HG03095 (cell line): Measurements from ENCODE around the gene WDR91.

ENCODE experiments used
- ATAC-seq: cut with Tn5 transposase; IDR thresholded peaks from one replicate; pipeline ENCODE4 v1.9.1; 2021; ENCODE audit warnings: moderate library complexity; ENCODE audit not compliant: unreplicated experiment

Gene WDR91

DNA sequence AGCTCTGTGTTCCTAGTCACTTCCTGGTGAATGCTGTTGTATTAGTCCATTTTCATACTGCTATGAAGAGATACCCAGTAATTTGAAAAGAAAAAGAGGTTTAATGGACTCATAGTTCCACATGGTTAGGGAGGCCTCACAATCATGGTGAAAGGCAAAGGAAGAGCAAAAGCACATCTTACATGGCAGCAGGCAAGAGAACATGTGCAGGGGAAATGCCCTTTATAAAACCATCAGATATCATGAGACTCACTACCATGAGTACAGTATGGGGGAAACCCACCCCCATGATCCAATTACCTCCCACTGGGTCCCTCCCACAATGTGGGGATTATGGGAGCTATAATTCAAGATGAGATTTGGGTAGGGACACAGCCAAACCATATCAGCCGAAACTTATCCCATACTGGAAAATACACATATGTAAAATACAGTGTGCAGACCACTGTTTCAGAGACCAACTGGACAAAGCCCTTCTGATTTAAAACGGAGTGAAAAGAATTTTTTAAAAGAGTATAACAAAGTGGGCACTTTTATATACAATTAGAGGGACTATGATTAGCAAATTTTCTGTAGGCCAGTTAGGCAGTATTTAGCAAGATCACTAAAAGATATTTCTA, 48.8 kb downstream of the WDR91 start:
- no peak for ATAC-seq

DNA sequence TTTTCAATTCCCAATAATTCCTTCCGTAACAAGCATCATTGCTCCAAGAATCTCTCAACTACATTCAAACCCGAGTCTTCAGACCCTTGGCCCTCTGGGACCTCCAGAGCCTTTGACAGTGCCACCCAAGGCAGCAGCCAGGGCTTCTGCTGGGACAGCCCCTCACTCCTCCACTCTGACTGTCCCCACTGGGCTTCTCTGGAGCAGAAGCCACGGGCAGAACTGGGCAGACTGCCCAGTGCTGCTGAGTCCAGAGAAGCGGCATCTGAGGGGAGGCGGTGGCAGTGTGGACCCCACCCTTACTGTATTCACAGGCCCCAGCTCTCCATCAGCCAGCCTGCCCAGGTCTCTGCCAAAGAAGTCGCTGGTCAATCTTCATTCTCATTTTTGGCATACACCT, 49.7 kb downstream of the WDR91 start:
- ATAC-seq: no peak

DNA sequence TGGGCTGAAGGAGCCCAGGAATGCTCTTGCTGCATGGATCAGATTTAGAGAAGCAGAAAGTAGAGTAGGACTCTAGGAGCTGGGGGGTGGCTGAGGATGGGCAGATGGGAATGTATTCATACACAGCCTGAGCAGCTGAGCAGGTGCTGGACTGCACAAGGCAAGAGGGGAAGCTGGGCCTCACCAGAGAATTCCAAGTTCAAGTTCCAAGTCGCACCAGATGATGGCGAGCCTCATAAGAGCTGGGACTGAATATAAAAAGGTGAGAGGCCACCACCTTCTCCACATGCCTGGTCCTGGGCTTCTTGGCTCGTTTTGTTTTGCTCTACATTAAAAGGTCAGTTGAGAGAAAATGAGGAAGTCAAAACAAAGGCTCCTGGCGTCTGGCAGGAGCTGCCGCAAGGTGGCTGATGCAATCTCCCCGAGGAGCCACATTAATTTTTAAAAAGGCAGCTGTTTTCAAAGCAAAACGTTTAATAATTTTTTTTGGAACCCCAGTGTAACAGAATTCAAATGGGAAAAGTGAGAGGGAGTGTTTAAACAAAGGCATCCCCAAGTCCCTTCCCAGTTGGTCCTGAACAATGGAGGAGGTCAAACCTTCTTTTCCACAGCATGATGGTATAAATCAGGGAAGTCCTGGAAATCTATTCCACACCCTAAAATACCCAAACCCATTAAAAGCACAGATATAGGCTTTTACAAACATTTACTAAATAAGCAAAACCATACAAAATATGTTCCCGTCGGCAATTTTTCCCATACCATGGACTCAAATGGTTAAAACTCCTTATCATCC, 50.3 kb downstream of the WDR91 start:
- no peak for ATAC-seq

DNA sequence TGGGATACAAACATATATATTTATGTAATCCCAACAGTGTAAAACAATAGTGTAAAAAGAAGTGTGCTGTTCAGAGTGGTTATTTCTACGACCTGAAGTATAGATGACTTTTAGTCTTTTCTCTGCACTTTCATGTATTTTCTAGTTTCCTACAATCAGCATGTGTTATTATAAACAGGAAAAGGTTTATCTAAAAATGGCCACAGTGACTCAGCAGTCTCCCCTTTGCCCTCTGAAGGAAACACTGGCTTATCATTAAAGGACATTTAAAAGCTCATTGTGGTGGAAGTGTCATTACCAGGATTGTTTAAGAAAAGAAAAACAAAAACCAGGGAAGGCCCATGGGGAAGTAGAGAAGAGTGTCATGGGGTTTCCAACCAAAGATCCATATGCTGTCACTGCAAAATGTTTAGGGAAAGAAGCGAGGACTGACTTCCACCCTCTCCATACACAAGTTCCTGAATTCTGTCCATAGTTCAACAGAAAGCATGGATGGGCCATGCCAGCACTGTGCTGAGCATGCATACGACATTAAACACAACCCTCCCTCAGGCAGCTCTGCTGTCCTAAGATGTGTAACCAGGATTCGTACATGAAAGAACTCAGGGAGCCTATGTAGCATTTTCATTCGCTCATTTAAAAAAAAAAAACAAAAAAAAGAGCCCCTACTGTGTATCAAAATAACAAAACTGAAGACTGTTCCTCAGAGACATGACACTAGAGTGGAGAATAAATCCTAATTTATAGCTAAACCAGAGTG, 51.0 kb downstream of the WDR91 start:
- ATAC-seq: peak; percentile 53

DNA sequence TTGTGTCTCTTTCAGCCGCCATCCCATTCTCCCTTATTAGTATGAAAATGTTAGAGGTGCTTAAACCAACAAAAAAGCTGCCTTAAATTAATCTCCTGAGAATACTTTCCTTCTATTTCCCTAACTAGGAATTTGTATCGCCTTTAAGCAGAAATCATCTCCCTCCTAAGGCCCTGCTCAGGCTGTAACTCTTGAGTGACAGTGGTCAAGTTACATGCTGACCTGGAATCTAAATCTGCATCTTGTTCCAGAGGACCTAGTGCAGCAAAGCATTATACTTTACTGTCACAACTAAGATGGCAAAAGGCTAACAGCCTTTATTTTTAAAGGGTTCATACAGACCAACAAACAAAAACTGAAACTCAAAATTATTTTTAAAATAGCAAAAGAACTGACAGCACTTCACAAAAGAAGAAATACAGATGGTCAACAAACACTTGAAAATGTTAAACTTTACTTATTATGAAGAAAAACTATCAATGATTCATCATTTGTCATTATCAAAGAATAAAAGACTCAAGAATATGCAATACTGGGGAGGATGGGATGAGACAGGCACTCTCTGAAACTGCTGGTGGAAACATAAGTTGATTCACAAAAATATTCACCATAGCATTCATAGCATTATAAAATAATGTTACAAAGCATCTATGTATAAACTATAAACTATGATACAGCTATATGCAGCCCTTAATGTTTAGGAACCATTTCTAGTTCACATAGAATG, 51.8 kb downstream of the WDR91 start:
- ATAC-seq: no peak

DNA sequence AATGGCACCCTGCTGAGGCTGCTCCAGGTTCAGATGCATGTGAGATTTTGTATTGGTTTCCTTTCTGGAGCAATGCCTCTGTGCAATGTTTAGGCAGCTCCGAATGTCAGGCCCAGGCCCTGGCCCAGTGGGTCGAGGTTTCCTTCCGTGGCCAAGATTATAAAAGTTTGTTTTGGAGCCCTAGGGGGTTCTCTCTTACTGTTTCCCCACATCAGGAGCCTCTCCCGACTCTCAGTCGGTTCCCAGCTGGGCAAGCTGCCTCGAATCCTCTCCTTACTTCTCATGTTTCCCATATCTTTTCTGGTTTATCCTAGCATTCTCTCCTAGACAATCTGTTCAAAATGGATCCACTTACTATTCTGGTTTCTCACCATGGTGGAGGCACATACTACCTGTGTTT, 52.5 kb downstream of the WDR91 start:
- no peak for ATAC-seq

DNA sequence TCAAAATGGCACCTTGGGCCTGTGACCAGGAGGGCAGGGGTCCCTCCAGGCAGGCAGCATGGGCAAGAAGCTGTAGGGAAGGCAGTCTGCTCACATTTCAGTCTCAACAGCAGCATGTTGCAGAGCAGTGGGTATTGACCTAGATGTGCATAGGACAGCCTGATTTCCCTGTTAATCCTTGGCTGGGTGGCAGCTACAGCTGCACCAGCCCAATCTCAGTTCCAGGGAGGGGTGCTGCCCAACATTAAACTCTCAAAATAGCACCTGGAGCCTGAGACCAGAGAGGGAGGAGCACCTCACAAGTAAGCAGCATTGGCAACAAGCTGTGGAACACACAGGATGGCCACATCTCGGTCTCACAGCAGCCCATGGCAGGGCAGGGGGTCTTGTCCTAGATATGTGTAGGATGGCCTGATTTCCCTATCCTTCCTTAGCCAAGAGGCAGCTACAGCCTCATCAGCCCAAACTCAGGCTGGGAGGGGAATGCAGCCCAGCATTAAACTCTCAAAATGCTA, 53.1 kb downstream of the WDR91 start:
- ATAC-seq: no peak

DNA sequence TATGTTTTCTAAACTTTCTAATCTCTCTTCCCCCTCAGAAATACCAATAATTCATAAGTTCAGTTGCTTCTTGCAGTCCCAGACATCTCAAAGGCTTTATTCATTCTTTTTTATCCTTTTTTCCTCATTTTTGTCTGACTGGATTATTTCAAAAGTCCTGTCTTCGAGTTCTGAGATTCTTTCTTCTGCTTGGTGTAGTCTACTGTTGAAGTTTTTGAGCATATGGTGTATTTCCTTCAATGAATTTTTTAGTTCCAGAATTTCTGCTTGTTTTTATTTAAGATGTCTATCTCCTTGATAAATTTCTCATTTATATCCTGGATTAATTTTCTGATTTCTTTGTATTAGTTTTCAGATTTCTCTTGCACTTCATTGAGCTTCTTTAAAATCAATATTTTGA, 55.0 kb downstream of the WDR91 start:
- ATAC-seq: no peak

DNA sequence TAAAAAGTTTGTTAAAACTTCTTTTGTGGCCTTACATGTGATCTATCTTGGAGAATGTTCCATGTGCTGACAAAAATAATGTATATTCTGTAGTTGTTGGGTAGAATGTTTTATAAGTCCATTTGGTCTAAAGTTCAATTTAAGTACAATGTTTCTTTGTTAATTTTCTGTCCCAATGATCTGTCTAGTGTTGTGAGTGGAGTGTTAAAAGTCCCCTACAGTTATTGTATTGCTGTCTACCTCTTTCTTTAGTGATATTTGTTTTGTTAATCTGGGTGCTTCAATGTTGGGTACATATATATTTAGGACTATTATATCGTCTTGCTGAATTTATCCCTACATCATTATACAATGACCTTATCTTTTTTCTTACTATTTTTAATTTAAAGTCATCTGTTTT, 56.6 kb downstream of the WDR91 start:
- no peak for ATAC-seq

DNA sequence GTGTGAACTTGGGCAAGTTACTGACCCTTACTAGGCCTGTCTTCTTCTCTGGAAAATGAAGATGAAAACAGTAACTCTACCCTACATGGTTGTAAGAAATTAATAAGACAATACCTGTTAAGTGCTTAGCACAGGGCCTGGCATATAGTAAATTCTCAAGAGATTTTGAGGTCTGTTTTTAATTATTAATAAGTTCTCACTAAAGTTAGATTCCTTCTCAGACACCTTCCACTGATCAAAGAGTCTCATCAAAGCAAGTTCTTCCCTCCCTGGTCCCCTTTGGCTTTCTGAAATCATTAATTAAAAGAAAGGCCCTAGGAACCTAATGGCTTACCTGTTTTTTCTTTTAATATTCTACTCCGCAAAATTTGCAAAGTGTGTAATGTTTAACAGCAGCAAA, 58.9 kb downstream of the WDR91 start:
- ATAC-seq: no peak

DNA sequence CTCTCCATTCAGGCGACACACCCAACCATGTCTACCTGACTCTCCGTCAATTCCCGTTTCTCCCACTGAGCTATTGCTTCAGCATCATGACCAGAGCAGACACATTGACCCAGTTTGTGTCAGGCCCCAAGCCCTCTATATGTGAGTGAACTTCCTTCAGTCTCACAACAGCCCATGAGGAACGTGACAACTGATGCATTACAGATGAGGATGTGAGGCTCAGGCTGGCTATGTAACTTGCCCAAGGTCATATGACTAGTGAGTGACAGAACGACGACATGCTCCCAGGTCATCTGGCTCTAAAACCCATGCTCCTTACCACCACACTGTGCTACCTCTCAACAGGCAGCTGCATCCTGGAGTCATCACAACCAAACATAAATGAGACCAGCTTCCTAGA, 59.8 kb downstream of the WDR91 start:
- no peak for ATAC-seq

DNA sequence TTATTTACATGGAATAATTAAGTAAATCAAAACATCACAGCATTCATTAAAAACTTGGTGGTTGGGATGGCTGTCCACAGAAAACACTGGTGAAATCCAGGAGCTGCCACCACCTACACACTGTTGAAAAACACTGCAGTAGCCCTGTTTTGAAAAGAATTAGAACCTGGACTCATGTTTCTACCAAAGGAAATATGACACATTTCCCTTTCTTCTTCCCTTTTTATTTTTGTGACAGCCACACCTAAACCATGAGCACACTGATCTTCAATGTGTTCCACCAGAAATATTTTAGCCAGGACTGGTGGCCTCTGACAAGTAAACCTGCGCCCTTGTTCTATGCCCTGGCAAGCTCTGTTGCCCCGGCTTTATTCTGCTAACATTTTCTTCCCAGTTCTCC, 60.2 kb downstream of the WDR91 start:
- no peak for ATAC-seq

DNA sequence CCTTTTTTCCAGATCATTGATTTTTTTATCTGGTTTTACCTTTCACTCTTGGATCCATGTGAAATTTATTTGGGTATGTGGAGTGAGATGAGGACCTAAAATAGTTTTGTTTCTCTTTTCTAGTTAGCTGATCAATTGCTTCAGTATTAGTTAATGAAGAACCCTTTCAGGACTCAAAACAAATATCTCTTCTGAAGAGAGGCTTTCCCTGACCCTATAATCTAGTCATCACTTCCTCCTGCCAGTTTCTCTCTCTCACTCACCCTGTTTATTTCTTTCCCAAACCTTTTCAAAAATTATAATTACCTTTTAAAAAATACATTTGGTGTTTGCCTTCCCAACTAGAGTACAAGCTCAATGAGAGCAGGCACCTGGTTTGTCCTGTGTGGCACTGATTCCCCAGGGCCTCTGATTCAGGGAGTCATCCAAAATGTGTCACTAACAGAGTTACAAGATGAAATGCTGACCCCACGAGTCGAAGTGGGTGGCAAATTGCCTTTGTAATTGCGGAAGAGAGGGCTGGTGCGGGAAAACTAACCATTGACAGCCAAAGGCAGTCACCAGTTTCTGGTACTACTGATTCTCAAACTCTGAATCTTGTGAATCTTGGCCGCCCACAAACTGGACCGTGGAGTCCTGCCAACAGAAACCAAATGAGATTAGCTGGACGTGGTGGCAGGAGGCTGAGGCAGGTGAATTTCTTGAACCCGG, 61.1 kb downstream of the WDR91 start:
- ATAC-seq: no peak

DNA sequence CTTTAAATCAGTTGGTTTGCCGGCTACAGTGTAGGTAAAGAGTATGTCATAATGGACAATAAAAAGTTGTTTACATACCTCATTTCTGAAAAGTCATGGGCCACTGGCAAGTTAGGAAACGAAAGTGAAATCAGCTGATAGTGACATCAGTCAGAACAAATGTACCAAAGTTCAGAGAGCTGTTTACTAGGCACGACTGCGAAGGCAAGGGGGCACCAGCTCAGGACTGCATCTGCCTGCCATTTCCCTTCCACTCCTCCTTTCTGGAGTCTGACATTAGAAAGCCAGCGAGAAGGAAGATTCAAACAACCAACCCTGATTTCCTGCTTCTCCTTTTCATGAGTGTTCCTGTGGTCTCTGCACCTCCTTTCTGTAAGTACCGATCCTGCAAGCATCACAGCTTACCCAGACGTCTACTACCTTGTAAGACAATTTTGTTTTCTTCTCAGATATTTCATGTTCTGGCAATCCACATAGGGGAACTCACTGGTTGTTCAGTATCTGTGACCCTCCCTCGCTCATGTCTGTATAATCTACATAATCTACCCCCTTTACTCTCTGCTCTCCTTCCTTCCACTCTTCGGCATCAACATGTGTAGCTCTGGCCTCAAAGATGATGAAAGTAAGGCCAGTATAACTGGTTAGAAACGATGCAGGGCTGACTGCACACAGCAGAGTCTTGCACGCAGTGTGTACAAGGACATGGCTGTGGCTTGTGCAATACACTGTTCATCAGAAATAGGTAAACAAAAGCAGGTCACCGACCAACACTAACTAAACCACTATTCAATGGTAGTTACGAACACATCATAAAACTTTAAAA, 63.2 kb downstream of the WDR91 start, which contains the start of gene TMEM140:
TSS of gene TMEM140 (plus strand) at position 174 of the 823 bp plus-strand sequence. CDS start 16,370 bp downstream, outside the sequence.
- peak; percentile 65 for ATAC-seq

DNA sequence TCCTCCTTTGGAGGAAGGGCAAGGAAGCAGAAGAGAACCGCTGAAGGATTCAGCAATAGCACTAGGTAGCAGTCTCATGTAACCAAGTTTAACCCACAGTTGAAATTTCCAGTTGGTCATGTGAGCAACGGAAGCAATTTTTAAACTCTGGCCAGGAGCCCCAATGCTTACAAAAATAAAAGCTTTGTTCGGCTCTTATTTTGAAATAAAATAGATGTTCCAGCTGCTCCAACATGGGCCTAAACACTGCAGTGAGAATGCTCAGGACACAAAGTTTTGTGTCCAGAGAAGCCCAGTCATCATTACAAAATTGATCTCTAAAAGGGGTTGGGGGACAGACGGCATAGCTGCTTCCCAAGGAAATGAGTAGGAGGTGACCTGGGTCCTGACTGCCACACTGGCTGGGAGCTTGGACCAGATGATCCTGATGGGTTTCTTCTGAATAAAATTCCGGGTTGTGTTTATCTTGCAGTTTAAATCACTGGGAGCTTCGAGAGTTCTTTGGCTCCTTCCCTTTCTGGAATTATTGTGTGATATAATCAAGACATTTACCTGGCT, 63.9 kb downstream of the WDR91 start:
- no peak for ATAC-seq

DNA sequence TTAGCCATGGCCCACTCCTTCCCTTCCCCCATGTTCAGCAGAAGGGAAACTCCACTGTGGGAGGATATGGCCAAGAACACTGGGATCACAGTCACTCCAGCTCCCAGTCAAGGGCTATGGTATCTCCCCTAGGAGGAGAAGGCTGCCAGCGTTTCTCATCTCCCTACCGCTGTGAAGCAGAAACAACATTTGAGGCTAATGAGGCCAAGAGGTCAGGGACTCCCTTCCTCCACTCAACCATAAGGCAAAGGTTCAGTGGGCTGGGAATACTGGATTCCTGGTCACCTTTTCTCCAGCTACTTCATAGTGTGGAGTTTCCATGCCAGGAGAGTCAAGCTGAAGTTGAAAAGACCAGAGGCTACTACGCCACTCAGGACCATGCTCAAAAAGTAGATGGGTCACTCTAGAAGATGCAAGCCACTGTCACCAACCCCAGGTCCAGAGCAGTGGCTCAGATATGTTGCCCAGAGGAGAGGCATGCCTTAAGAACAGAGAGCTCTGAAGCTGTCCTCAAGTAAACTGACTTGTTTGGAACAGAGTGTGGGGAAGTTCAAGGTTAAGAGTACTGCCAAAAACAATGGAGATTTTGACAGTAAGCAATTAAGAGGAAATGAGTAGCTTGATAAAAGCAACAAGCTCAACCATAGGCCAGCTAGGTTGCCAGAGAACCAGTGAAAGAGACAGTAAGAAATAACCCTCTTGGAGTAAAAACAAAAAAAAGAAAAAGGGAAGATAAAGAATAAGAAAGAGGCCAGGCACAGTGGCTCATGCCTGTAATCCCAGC, 67.2 kb downstream of the WDR91 start:
- ATAC-seq: no peak
